CD4-positive, alpha-beta T cell (primary cell): ENCODE results near the gene HHAT. TPM values are rescaled to one million over a fixed set of nuclear protein-coding genes. Genes with fewer than 3 reads are reported as not detected.

Experiments
- ATAC-seq: fragments of 200-7000 bp; cut with Tn5 transposase; one replicate; pipeline ENCODE4 v1.10.0; 2022; ENCODE audit warnings: mild to moderate bottlenecking; ENCODE audit not compliant: poor library complexity
- CTCF ChIA-PET: fragments of 350-600 bp; sonication (Branson Sonifier 250); formaldehyde crosslinking; loops from one replicate; lab custom pipeline; 2021; ENCODE audit warnings: antibody characterized with exemption, inconsistent platforms; lab: Charles Lee
- POLR2A ChIA-PET: fragments of 350-600 bp; sonication (Branson Sonifier 250); formaldehyde crosslinking; loops from one replicate; lab custom pipeline; 2021; ENCODE audit warnings: antibody characterized with exemption, inconsistent platforms; lab: Charles Lee
- DNase-seq, 14 experiments: peaks; one replicate each; pipeline ENCODE4 v3.0.0-alpha.2; 2013 to 2020; ENCODE audit warnings: mixed read lengths in 2 of 14
- H3K27ac ChIP-seq, 2 donors: one replicate each; pipeline versions ENCODE4 v1.5.1 to v1.7.0; 2013; ENCODE audit warnings: low read length in 2 of 2, low read depth in 1 of 2, mild to moderate bottlenecking in 1 of 2
- H3K27me3 ChIP-seq, 2 experiments: 1 replicate in 1 of 2; 2 replicates in 1 of 2; pipeline versions ENCODE4 v1.6.1 to v1.7.0; 2013; ENCODE audit warnings: low read length in 2 of 2, control low read depth in 1 of 2, mild to moderate bottlenecking in 1 of 2, moderate library complexity in 1 of 2; ENCODE audit not compliant: insufficient read depth in 2 of 2, control insufficient read depth in 1 of 2
- H3K36me3 ChIP-seq: one replicate; pipeline ENCODE4 v1.6.1; 2013; ENCODE audit warnings: low read length, control low read depth; ENCODE audit not compliant: insufficient read depth
- H3K4me1 ChIP-seq: one replicate; pipeline ENCODE4 v1.6.1; 2013; ENCODE audit warnings: low read length, control low read depth; ENCODE audit not compliant: insufficient read depth
- H3K4me3 ChIP-seq: one replicate; pipeline ENCODE4 v1.5.1; 2013; ENCODE audit warnings: mild to moderate bottlenecking, low read length, moderate library complexity
- H3K9me3 ChIP-seq, 2 experiments: 1 replicate in 1 of 2; 2 replicates in 1 of 2; pipeline versions ENCODE4 v1.6.1 to v1.7.0; 2013; ENCODE audit warnings: low read length in 2 of 2, mild to moderate bottlenecking in 2 of 2, control low read depth in 1 of 2, moderate library complexity in 1 of 2; ENCODE audit not compliant: control insufficient read depth in 1 of 2, insufficient read depth in 1 of 2
- H3K27ac Mint-ChIP-seq: one replicate; pipeline ENCODE4 v1.8.0; 2020; ENCODE audit warnings: mixed read lengths
- H3K27me3 Mint-ChIP-seq: one replicate; pipeline ENCODE4 v1.8.0; 2021; ENCODE audit warnings: mixed read lengths
- H3K36me3 Mint-ChIP-seq: one replicate; pipeline ENCODE4 v1.8.0; 2021; ENCODE audit warnings: low read depth, mixed read lengths
- H3K4me1 Mint-ChIP-seq: one replicate; pipeline ENCODE4 v1.8.0; 2021; ENCODE audit warnings: low read depth, mixed read lengths
- H3K4me3 Mint-ChIP-seq: one replicate; pipeline ENCODE4 v1.8.0; 2020; ENCODE audit warnings: mild to moderate bottlenecking, mixed read lengths
- H3K9me3 Mint-ChIP-seq: one replicate; pipeline ENCODE4 v1.8.0; 2020; ENCODE audit warnings: mixed read lengths
- CTCF ChIP-seq: fragments of 200-600 bp; IDR thresholded peaks from one replicate; pipeline ENCODE4 v1.8.0; 2022; ENCODE audit warnings: antibody characterized with exemption, mild to moderate bottlenecking
- intact Hi-C, 2 experiments: fragments of 100-400 bp; cut with DNase I in 1 of 2; cut with micrococcal nuclease in 1 of 2; formaldehyde crosslinking; loops; one replicate each; pipeline versions ENCODE4 v1.15.1 to v1.9.0; 2023 to 2025; cut with DNase I, micrococcal nuclease
- total RNA-seq, 174 experiments: library from RNA in 2 of 174; stranded (reverse) in 2 of 174; gene quantifications; one replicate each; pipeline ENCODE4 v1.2.3 and lab custom pipeline; 2021 to 2026

The HHAT gene
- total RNA-seq, 2 experiments from 2014 or later, result 3.1 to 3.3 TPM

- H3K36me3 ChIP-seq, result no peaks in the 10 kb centered on the region
- intact Hi-C loops, result loop anchor here (1.0 to 2.0 kb wide), 2 partner anchors 39 to 40 kb away; no protein-coding TSS in a partner anchor
- H3K27me3 ChIP-seq, result no peaks in the 10 kb centered on the region
- DNase-seq (peak in 3 of 14 experiments; percentile 42 to 49 (median 44)), ATAC-seq (no peak)
- no peaks in the 10 kb centered on the region for H3K27me3 Mint-ChIP-seq
- H3K4me1 Mint-ChIP-seq, result no peaks in the 10 kb centered on the region
- no peaks in the 10 kb centered on the region for H3K9me3 ChIP-seq
- TF ChIP-seq CTCF, result peak; percentile 60
- H3K4me3 ChIP-seq, result no peak overlapping the region
- ChIA-PET POLR2A (interaction anchor here (1.0 kb wide), 1 partner anchor 28 kb away, joined by 3 read pairs; no protein-coding TSS in a partner anchor), CTCF (interaction anchor here (0.6 to 1.5 kb wide), 8 partner anchors 11 to 1119 kb away, joined by 3 to 6 read pairs (median 4); no protein-coding TSS in a partner anchor)
- H3K4me3 Mint-ChIP-seq, result no peak overlapping the region
- H3K9me3 Mint-ChIP-seq, result no peaks in the 10 kb centered on the region
- H3K36me3 Mint-ChIP-seq, result no peaks in the 10 kb centered on the region
- H3K4me1 ChIP-seq, result no peaks in the 10 kb centered on the region
- H3K27ac ChIP-seq, result no peak overlapping the region
- no peak overlapping the region for H3K27ac Mint-ChIP-seq
These were observed 32.3 kb downstream of the HHAT start for GRCh38 chr1:210360852-210361477.

GRCh38 chr1:210361665-210362064, 33.0 kb downstream of the HHAT start:
- intact Hi-C loops, result loop anchor here in 1 of 2 experiments (2.0 kb wide), 1 partner anchor 39 kb away; no protein-coding TSS in a partner anchor
- Histone ChIP-seq H3K9me3 (no peaks in the 10 kb centered on the region), H3K27ac (no peak overlapping the region), H3K4me3 (no peak overlapping the region), H3K27me3 (no peaks in the 10 kb centered on the region), H3K36me3 (no peaks in the 10 kb centered on the region), H3K4me1 (no peaks in the 10 kb centered on the region)
- ATAC-seq (no peak), DNase-seq (no peak)
- Mint-ChIP-seq H3K27ac (no peak overlapping the region), H3K4me1 (no peaks in the 10 kb centered on the region), H3K27me3 (no peaks in the 10 kb centered on the region), H3K9me3 (no peaks in the 10 kb centered on the region), H3K36me3 (no peaks in the 10 kb centered on the region), H3K4me3 (no peak overlapping the region)
- no peak for TF ChIP-seq CTCF
- CTCF ChIA-PET, result no interaction called here
- POLR2A ChIA-PET, result no interaction called here

GRCh38 chr1:210362526-210362925, 33.8 kb downstream of the HHAT start:
- Histone ChIP-seq H3K9me3 (no peaks in the 10 kb centered on the region), H3K4me3 (no peak overlapping the region), H3K27ac (no peak overlapping the region), H3K36me3 (no peaks in the 10 kb centered on the region), H3K27me3 (no peaks in the 10 kb centered on the region), H3K4me1 (no peaks in the 10 kb centered on the region)
- no peaks in the 10 kb centered on the region for H3K4me1 Mint-ChIP-seq
- ATAC-seq, result no peak
- no peak for DNase-seq
- POLR2A ChIA-PET, result no interaction called here
- intact Hi-C loops, result no loop called here
- no peaks in the 10 kb centered on the region for H3K27me3 Mint-ChIP-seq
- TF ChIP-seq CTCF, result no peak
- CTCF ChIA-PET, result no interaction called here
- no peaks in the 10 kb centered on the region for H3K9me3 Mint-ChIP-seq
- no peak overlapping the region for H3K4me3 Mint-ChIP-seq
- no peaks in the 10 kb centered on the region for H3K36me3 Mint-ChIP-seq
- H3K27ac Mint-ChIP-seq, result no peak overlapping the region
